ENCODE results near the gene DAPK2. TPM values are rescaled to one million over a fixed set of nuclear protein-coding genes. Genes with fewer than 3 reads are reported as not detected.

Gene DAPK2
- total and polyA plus RNA-seq, 2 donors (not counting 1 experiment from before 2014, with no cell fraction given): 8.3 to 31.9 TPM

DNA sequence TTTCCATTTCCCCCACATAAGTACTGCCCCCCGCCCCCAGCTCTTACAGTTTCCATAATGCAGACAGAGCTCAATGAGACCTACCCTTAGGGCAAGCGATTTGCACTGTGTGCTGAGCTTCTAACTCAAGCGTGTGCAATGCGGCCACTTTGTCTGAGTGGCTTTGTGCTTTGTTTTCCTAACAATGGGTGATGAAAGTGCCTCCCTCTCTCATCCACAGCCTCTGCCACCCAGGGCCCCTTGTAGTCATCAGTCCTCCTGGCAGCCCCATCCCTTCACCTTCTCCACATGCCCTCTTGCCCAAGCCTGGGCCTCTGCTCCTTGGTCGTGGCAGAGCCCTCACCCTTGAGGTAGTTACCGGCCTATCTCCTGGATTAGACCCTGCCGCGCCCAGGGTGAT, 17.2 kb downstream of the DAPK2 start:
- POLR2A ChIA-PET: interaction anchor here (0.6 kb wide), 2 partner anchors 15 to 17 kb away, joined by 4 to 8 read pairs; partner anchors contain the start of gene DAPK2
- H2AFZ ChIP-seq (ENCODE audit: insufficient read depth, low read depth, low read length, poor library complexity, severe bottlenecking): no peak overlapping the region
- H3K27ac ChIP-seq (ENCODE audit: low read length in 2 of 2): no peak overlapping the region
- H4K20me1 ChIP-seq (ENCODE audit: control insufficient read depth, insufficient read depth, low read length, poor library complexity, severe bottlenecking): no peaks in the 10 kb centered on the region
- no peaks in the 10 kb centered on the region for H3K9me3 ChIP-seq (ENCODE audit: control extremely low read depth in 1 of 3, control insufficient read depth in 2 of 3, insufficient read depth in 1 of 3, low read length in 2 of 3)
- CTCF ChIA-PET: interaction anchor here (2.1 kb wide), 1 partner anchor 16 kb away, joined by 8 read pairs; no protein-coding TSS in a partner anchor
- intact Hi-C loops (cut with micrococcal nuclease): no loop called here
- H3K4me3 ChIP-seq (ENCODE audit: control extremely low read depth in 1 of 5, extremely low read depth in 1 of 5, insufficient read depth in 1 of 5, low read depth in 2 of 5, low read length in 4 of 5): no peak overlapping the region
- H3K79me2 ChIP-seq (ENCODE audit: control insufficient read depth, insufficient read depth, low read length): no peaks in the 10 kb centered on the region
- WGBS (ENCODE audit: insufficient coverage): 75% methylated on average over 4 of the region's 8 CpGs
- Mint-ChIP-seq H3K9me3 (ENCODE audit: insufficient read depth) (no peaks in the 10 kb centered on the region), H3K4me3 (no peak overlapping the region), H3K27ac (no peak overlapping the region), H3K4me1 (peaks cover 16% of the 10 kb centered on the region), H3K27me3 (no peaks in the 10 kb centered on the region)
- H3K4me2 ChIP-seq (replicated peaks; ENCODE audit: low read depth, low read length, poor library complexity, severe bottlenecking): no peak overlapping the region
- no peak overlapping the region for H3K9ac ChIP-seq (ENCODE audit: low read length)
- peaks cover 0 to 7% of the 10 kb centered on the region in 2 donors for H3K4me1 ChIP-seq (ENCODE audit: control insufficient read depth in 2 of 2, insufficient read depth in 2 of 2, low read length in 2 of 2)
- DNase-seq (no peak), ATAC-seq (ENCODE audit: low read depth) (no peak)
- TF ChIP-seq EZH2 (IDR thresholded peaks at IDR 0.05; ENCODE audit: borderline replicate concordance, insufficient read depth, low read depth, low read length, poor library complexity, severe bottlenecking): no peak
- TF ChIP-seq, protein P1, sequence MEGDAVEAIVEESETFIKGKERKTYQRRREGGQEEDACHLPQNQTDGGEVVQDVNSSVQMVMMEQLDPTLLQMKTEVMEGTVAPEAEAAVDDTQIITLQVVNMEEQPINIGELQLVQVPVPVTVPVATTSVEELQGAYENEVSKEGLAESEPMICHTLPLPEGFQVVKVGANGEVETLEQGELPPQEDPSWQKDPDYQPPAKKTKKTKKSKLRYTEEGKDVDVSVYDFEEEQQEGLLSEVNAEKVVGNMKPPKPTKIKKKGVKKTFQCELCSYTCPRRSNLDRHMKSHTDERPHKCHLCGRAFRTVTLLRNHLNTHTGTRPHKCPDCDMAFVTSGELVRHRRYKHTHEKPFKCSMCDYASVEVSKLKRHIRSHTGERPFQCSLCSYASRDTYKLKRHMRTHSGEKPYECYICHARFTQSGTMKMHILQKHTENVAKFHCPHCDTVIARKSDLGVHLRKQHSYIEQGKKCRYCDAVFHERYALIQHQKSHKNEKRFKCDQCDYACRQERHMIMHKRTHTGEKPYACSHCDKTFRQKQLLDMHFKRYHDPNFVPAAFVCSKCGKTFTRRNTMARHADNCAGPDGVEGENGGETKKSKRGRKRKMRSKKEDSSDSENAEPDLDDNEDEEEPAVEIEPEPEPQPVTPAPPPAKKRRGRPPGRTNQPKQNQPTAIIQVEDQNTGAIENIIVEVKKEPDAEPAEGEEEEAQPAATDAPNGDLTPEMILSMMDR (IDR thresholded peaks at IDR 0.05): no peak
- no peaks in the 10 kb centered on the region for H3K36me3 ChIP-seq (replicated peaks in 1 of 2; ENCODE audit: control extremely low read depth in 1 of 2, control insufficient read depth in 1 of 2, extremely low read depth in 1 of 2, insufficient read depth in 2 of 2, low read length in 1 of 2)
- H3K27me3 ChIP-seq (replicated peaks in 1 of 4; ENCODE audit: control extremely low read depth in 1 of 4, control insufficient read depth in 3 of 4, insufficient read depth in 4 of 4, low read length in 3 of 4): no peaks in the 10 kb centered on the region

- Histone ChIP-seq H2AFZ (ENCODE audit: insufficient read depth, low read depth, low read length, poor library complexity, severe bottlenecking) (no peak overlapping the region), H3K27ac (ENCODE audit: low read length in 2 of 2) (no peak overlapping the region), H3K9ac (ENCODE audit: low read length) (no peak overlapping the region), H3K4me1 (ENCODE audit: control insufficient read depth in 2 of 2, insufficient read depth in 2 of 2, low read length in 2 of 2) (no peaks in the 10 kb centered on the region), H3K9me3 (ENCODE audit: control extremely low read depth in 1 of 3, control insufficient read depth in 2 of 3, insufficient read depth in 1 of 3, low read length in 2 of 3) (no peaks in the 10 kb centered on the region), H3K4me2 (replicated peaks; ENCODE audit: low read depth, low read length, poor library complexity, severe bottlenecking) (no peak overlapping the region), H3K4me3 (ENCODE audit: control extremely low read depth in 1 of 5, extremely low read depth in 1 of 5, insufficient read depth in 1 of 5, low read depth in 2 of 5, low read length in 4 of 5) (no peak overlapping the region), H4K20me1 (ENCODE audit: control insufficient read depth, insufficient read depth, low read length, poor library complexity, severe bottlenecking) (no peaks in the 10 kb centered on the region), H3K36me3 (replicated peaks in 1 of 2; ENCODE audit: control extremely low read depth in 1 of 2, control insufficient read depth in 1 of 2, extremely low read depth in 1 of 2, insufficient read depth in 2 of 2, low read length in 1 of 2) (no peaks in the 10 kb centered on the region), H3K79me2 (ENCODE audit: control insufficient read depth, insufficient read depth, low read length) (no peaks in the 10 kb centered on the region), H3K27me3 (replicated peaks in 1 of 4; ENCODE audit: control extremely low read depth in 1 of 4, control insufficient read depth in 3 of 4, insufficient read depth in 4 of 4, low read length in 3 of 4) (no peaks in the 10 kb centered on the region)
- ChIA-PET POLR2A (no interaction called here), CTCF (interaction anchor here (0.9 to 1.2 kb wide), 3 partner anchors 20 to 274 kb away, joined by 3 read pairs; partner anchors contain the start of gene DAPK2)
- ATAC-seq (ENCODE audit: low read depth) (no peak), DNase-seq (no peak)
- 100% methylated on average over 1 of the region's 4 CpGs for WGBS (ENCODE audit: insufficient coverage)
- Mint-ChIP-seq H3K27ac (no peak overlapping the region), H3K4me3 (no peak overlapping the region), H3K9me3 (ENCODE audit: insufficient read depth) (no peaks in the 10 kb centered on the region), H3K4me1 (peaks cover 8% of the 10 kb centered on the region), H3K27me3 (no peaks in the 10 kb centered on the region)
- TF ChIP-seq, protein P1 (IDR thresholded peaks at IDR 0.05): no peak
- no peak for TF ChIP-seq EZH2 (IDR thresholded peaks at IDR 0.05; ENCODE audit: borderline replicate concordance, insufficient read depth, low read depth, low read length, poor library complexity, severe bottlenecking)
- intact Hi-C loops (cut with micrococcal nuclease): no loop called here
Observed at GRCh38 chr15:64026591-64026990, 19.7 kb downstream of the DAPK2 start.

All from B cell (primary cell).